Right cardiac atrium (tissue), 5 donors: ENCODE results near the gene ZNF407. TPM values are rescaled to one million over a fixed set of nuclear protein-coding genes. Genes with fewer than 3 reads are reported as not detected.

Source experiments
- ATAC-seq, 2 donors: fragments of 200-7000 bp; cut with Tn5 transposase; one replicate each; pipeline versions ENCODE4 v1.8.0 to v1.9.1; 2020; ENCODE audit warnings: moderate library complexity in 2 of 2, mild to moderate bottlenecking in 1 of 2
- DNase-seq, 3 donors: peaks; one replicate each; pipeline ENCODE4 v3.0.0-alpha.2; 2020
- H3K27ac ChIP-seq: one replicate; pipeline ENCODE4 v1.5.1; 2013; ENCODE audit warnings: mild to moderate bottlenecking, low read length, control low read depth, moderate library complexity
- H3K27me3 ChIP-seq: one replicate; pipeline ENCODE4 v1.6.1; 2013; ENCODE audit not compliant: control insufficient read depth, insufficient read depth
- H3K4me1 ChIP-seq: one replicate; pipeline ENCODE4 v1.6.1; 2013; ENCODE audit warnings: low read length; ENCODE audit not compliant: control insufficient read depth, insufficient read depth
- H3K4me3 ChIP-seq: one replicate; pipeline ENCODE4 v1.5.1; 2013; ENCODE audit warnings: low read length, control low read depth
- H3K9me3 ChIP-seq: one replicate; pipeline ENCODE4 v1.6.1; 2013; ENCODE audit warnings: low read length; ENCODE audit not compliant: control insufficient read depth
- WGBS: extraction: QIAGEN DNeasy Blood & Tissue Kit; methylation state at CpG from one replicate; pipeline ENCODE4 v1.1.7; 2013; 5-methylcytosine and 5-hydroxymethylcytosine counted together
- intact Hi-C, 4 donors: fragments of 100-400 bp; cut with DNase I; formaldehyde crosslinking; loops; one replicate each; pipeline versions ENCODE4 v1.11.0 to v1.14.0; 2022 to 2023
- polyA plus RNA-seq: library from polyadenylated mRNA; stranded (reverse); fragments of 200-250 nt; gene quantifications from one replicate; pipeline ENCODE4 v1.2.3, GENCODE V29; 2013
- total RNA-seq, 4 donors: library from RNA; stranded (reverse); fragmentation: NEBNext Ultra II Directional; extraction: Animal tissue kit (Norgen Biotek cat#: 25700); gene quantifications; one replicate each; pipeline ENCODE4 v1.2.1, GENCODE V29; 2021
- donor health status: healthy with polysubstance abuse.
- donor health status: DM: no; HTN: yes; CAD: no.
- donor health status: DM: no; HTN: no; CAD: no.
- donor health status: DM: no; HTN: yes; CAD: no; lungs with severe emphysema.
- donor health status: DM: yes; HTN: yes; CAD: no.

ZNF407 gene
- total and polyA plus RNA-seq, 5 donors: 3.8 to 14.7 (median 12.7) TPM

- Histone ChIP-seq H3K9me3 (no peaks in the 10 kb centered on the region), H3K4me3 (no peak overlapping the region), H3K27me3 (no peaks in the 10 kb centered on the region), H3K4me1 (no peaks in the 10 kb centered on the region), H3K27ac (no peak overlapping the region)
- intact Hi-C loops: no loop called here
- 95% methylated on average over 5 of the region's 5 CpGs for WGBS
- ATAC-seq (no peak), DNase-seq (no peak)
Measured at GRCh38 chr18:74731097-74731496, 133.4 kb downstream of the ZNF407 start.

- Histone ChIP-seq H3K9me3 (no peaks in the 10 kb centered on the region), H3K4me3 (no peak overlapping the region), H3K4me1 (no peaks in the 10 kb centered on the region), H3K27ac (no peak overlapping the region), H3K27me3 (no peaks in the 10 kb centered on the region)
- DNase-seq (no peak), ATAC-seq (no peak)
- WGBS: 93% methylated on average over 1 of the region's 1 CpG
- intact Hi-C loops: no loop called here
Measured at GRCh38 chr18:74732380-74732779, 134.7 kb downstream of the ZNF407 start.

GRCh38 chr18:74733598-74733997 lies 135.9 kb downstream of the ZNF407 start:
- 80% methylated on average over 3 of the region's 3 CpGs for WGBS
- H3K4me1 ChIP-seq: no peaks in the 10 kb centered on the region
- no peak for ATAC-seq
- H3K9me3 ChIP-seq: no peaks in the 10 kb centered on the region
- no peak overlapping the region for H3K27ac ChIP-seq
- no peaks in the 10 kb centered on the region for H3K27me3 ChIP-seq
- intact Hi-C loops: no loop called here
- no peak for DNase-seq
- no peak overlapping the region for H3K4me3 ChIP-seq

GRCh38 chr18:74734013-74734444 lies 136.4 kb downstream of the ZNF407 start:
- Histone ChIP-seq H3K9me3 (no peaks in the 10 kb centered on the region), H3K27ac (no peak overlapping the region), H3K4me3 (no peak overlapping the region), H3K27me3 (no peaks in the 10 kb centered on the region), H3K4me1 (no peaks in the 10 kb centered on the region)
- ATAC-seq (no peak), DNase-seq (no peak)
- intact Hi-C loops: no loop called here
- WGBS: 58% methylated on average over 11 of the region's 11 CpGs

GRCh38 chr18:74739926-74740325 lies 142.3 kb downstream of the ZNF407 start:
- H3K4me3 ChIP-seq: no peak overlapping the region
- intact Hi-C loops: no loop called here

GRCh38 chr18:74742573-74743243 lies 145.0 kb downstream of the ZNF407 start:
- Histone ChIP-seq H3K4me3 (no peak overlapping the region), H3K27me3 (no peaks in the 10 kb centered on the region), H3K4me1 (peaks cover 1% of the 10 kb centered on the region), H3K27ac (no peak overlapping the region), H3K9me3 (no peaks in the 10 kb centered on the region)
- WGBS: 85% methylated on average over 5 of the region's 5 CpGs
- ATAC-seq (no peak), DNase-seq (no peak)
- intact Hi-C loops: no loop called here

More at GRCh38 chr18:74739926-74740325, 142.3 kb downstream of the ZNF407 start:
- DNase-seq (no peak), ATAC-seq (no peak)
- Histone ChIP-seq H3K4me1 (peaks cover 1% of the 10 kb centered on the region), H3K27me3 (no peaks in the 10 kb centered on the region), H3K9me3 (no peaks in the 10 kb centered on the region), H3K27ac (no peak overlapping the region)
- 66% methylated on average over 5 of the region's 5 CpGs for WGBS

- Histone ChIP-seq H3K27me3 (no peaks in the 10 kb centered on the region), H3K9me3 (no peaks in the 10 kb centered on the region), H3K4me3 (no peak overlapping the region), H3K4me1 (no peaks in the 10 kb centered on the region), H3K27ac (no peak overlapping the region)
- WGBS: 90% methylated on average over 10 of the region's 10 CpGs
- DNase-seq (no peak), ATAC-seq (no peak)
- intact Hi-C loops: no loop called here
Measured at GRCh38 chr18:74745633-74746403, 148.1 kb downstream of the ZNF407 start.

GRCh38 chr18:74748809-74749208 lies 151.1 kb downstream of the ZNF407 start:
- Histone ChIP-seq H3K27me3 (no peaks in the 10 kb centered on the region), H3K4me3 (no peak overlapping the region), H3K4me1 (no peaks in the 10 kb centered on the region), H3K9me3 (no peaks in the 10 kb centered on the region), H3K27ac (no peak overlapping the region)
- WGBS: 77% methylated on average over 4 of the region's 4 CpGs
- no peak for ATAC-seq
- intact Hi-C loops: no loop called here
- DNase-seq: no peak

- Histone ChIP-seq H3K4me1 (no peaks in the 10 kb centered on the region), H3K27ac (no peak overlapping the region), H3K9me3 (no peaks in the 10 kb centered on the region), H3K4me3 (no peak overlapping the region), H3K27me3 (no peaks in the 10 kb centered on the region)
- WGBS: 93% methylated on average over 1 of the region's 1 CpG
- no peak for ATAC-seq
- DNase-seq: no peak
- intact Hi-C loops: no loop called here
Measured at GRCh38 chr18:74758995-74759394, 161.3 kb downstream of the ZNF407 start.

- Histone ChIP-seq H3K27ac (no peak overlapping the region), H3K4me1 (no peaks in the 10 kb centered on the region), H3K27me3 (no peaks in the 10 kb centered on the region), H3K4me3 (no peak overlapping the region), H3K9me3 (no peaks in the 10 kb centered on the region)
- 98% methylated on average over 3 of the region's 3 CpGs for WGBS
- no peak for DNase-seq
- no peak for ATAC-seq
- intact Hi-C loops: no loop called here
Measured at GRCh38 chr18:74760026-74760425, 162.4 kb downstream of the ZNF407 start.

- Histone ChIP-seq H3K9me3 (no peaks in the 10 kb centered on the region), H3K4me3 (no peak overlapping the region), H3K4me1 (no peaks in the 10 kb centered on the region), H3K27me3 (no peaks in the 10 kb centered on the region), H3K27ac (no peak overlapping the region)
- intact Hi-C loops: no loop called here
- 96% methylated on average over 3 of the region's 3 CpGs for WGBS
- ATAC-seq (no peak), DNase-seq (no peak)
Measured at GRCh38 chr18:74760436-74760835, 162.8 kb downstream of the ZNF407 start.
